Loucy (cell line): ENCODE results near the gene TBC1D22A.

Experiments
- CTCF ChIP-seq: fragments of 200-600 bp; sonication (generic); conservative IDR thresholded peaks from 2 replicates; pipeline ENCODE4 v1.5.1; 2014; ENCODE audit warnings: mild to moderate bottlenecking, antibody characterized with exemption, low read length
- EZH2phosphoT487 ChIP-seq: fragments of 200-600 bp; IDR thresholded peaks from 2 replicates; pipeline ENCODE4 v1.6.1; 2018; ENCODE audit warnings: antibody characterized with exemption, mild to moderate bottlenecking, moderate library complexity, borderline replicate concordance

DNA sequence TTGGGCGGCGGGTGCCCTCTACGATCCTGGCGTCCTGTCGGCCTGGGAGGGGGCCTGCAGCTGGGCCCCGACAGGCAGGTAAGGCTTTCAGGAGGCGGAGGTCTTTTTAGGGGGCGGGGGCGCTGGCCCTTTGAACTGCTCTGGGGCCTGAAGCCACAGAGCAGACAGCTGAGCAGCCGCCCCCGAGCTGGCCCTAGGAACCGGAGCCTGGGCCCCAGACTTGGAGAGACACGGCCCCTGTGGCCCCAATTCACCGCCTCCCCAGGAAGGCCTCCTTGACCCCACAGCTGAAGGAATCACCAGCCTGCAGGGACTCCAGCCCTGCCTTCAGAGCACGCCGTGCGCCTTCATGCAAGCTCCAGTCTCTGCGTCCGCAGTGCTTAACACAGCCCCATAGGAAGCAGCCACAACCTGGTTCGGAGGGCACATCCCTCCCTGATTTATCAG is 23.8 kb upstream of the TBC1D22A start:
- TF ChIP-seq CTCF (no peak), EZH2phosphoT487 (no peak)
